ENCODE measurements around the gene COMTD1. TPM values are rescaled to one million over a fixed set of nuclear protein-coding genes. Genes with fewer than 3 reads are reported as not detected.
"Not testable (repeated sequence)": the region's sequence is repeated elsewhere in the genome, so short reads cannot be mapped to it uniquely, and the experiment has no call there.

The COMTD1 gene
- total RNA-seq, 1 donor from 2014 or later: 17.1 TPM

DNA sequence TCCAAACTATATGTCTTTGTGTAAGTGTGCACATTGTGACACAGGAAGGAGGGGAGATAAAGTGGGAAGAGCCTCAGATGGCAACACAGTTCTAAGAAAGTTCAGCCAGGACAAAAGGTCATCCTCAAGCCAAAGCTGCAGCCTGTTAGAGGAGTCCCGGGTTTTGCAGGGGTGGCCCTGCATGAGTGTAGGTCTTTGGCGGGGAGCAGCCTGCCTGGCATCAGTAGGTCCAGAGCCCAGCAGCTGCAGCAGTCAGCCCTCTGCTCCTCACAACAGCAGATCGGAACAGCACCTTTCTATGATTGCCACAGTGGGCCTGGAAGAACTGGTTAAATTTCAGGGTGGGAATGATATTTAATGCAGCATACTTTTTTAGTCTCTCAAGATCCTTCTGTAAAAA, 38.7 kb downstream of the COMTD1 start:
- H3K9me3 ChIP-seq (ENCODE audit: insufficient read depth, low read depth, low read length): no peaks in the 10 kb centered on the region
- no peak overlapping the region for H2AFZ ChIP-seq (ENCODE audit: low read depth, low read length)
- no peak overlapping the region for H3K4me3 ChIP-seq (ENCODE audit: insufficient read depth, low read depth, low read length)
- no peak overlapping the region for H3K27ac ChIP-seq (ENCODE audit: low read depth, low read length)
- H3K9me3 Mint-ChIP-seq (ENCODE audit: unreplicated experiment): no peaks in the 10 kb centered on the region
- no peaks in the 10 kb centered on the region for H3K36me3 ChIP-seq (ENCODE audit: insufficient read depth, low read length)
- no peaks in the 10 kb centered on the region for H3K79me2 ChIP-seq (ENCODE audit: insufficient read depth, low read length)
- peaks cover 17% of the 10 kb centered on the region for H3K4me1 Mint-ChIP-seq (ENCODE audit: low read depth, unreplicated experiment)
- TF ChIP-seq, protein P1, sequence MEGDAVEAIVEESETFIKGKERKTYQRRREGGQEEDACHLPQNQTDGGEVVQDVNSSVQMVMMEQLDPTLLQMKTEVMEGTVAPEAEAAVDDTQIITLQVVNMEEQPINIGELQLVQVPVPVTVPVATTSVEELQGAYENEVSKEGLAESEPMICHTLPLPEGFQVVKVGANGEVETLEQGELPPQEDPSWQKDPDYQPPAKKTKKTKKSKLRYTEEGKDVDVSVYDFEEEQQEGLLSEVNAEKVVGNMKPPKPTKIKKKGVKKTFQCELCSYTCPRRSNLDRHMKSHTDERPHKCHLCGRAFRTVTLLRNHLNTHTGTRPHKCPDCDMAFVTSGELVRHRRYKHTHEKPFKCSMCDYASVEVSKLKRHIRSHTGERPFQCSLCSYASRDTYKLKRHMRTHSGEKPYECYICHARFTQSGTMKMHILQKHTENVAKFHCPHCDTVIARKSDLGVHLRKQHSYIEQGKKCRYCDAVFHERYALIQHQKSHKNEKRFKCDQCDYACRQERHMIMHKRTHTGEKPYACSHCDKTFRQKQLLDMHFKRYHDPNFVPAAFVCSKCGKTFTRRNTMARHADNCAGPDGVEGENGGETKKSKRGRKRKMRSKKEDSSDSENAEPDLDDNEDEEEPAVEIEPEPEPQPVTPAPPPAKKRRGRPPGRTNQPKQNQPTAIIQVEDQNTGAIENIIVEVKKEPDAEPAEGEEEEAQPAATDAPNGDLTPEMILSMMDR (IDR thresholded peaks at IDR 0.05; ENCODE audit: insufficient read depth, low read depth, low read length): no peak
- TF ChIP-seq EZH2 (IDR thresholded peaks at IDR 0.05; ENCODE audit: insufficient read depth, low read length): no peak
- H3K4me1 ChIP-seq (ENCODE audit: insufficient read depth, low read length): peaks cover 10% of the 10 kb centered on the region
- H3K4me2 ChIP-seq (ENCODE audit: low read length): no peak overlapping the region
- FAIRE-seq (no peak), DNase-seq (ENCODE audit: low read depth) (no peak)
- H3K9ac ChIP-seq (ENCODE audit: low read length): no peak overlapping the region
- H3K27me3 ChIP-seq (ENCODE audit: insufficient read depth, low read length): no peaks in the 10 kb centered on the region
- no peaks in the 10 kb centered on the region for H3K27me3 Mint-ChIP-seq (ENCODE audit: low read depth, unreplicated experiment)
- no peak overlapping the region for H3K27ac Mint-ChIP-seq (ENCODE audit: unreplicated experiment)
- no peaks in the 10 kb centered on the region for H4K20me1 ChIP-seq (ENCODE audit: insufficient read depth, low read length)
- H3K36me3 Mint-ChIP-seq (ENCODE audit: low read depth, unreplicated experiment): peaks cover 5% of the 10 kb centered on the region
- H3K4me3 Mint-ChIP-seq (ENCODE audit: unreplicated experiment): no peak overlapping the region

DNA sequence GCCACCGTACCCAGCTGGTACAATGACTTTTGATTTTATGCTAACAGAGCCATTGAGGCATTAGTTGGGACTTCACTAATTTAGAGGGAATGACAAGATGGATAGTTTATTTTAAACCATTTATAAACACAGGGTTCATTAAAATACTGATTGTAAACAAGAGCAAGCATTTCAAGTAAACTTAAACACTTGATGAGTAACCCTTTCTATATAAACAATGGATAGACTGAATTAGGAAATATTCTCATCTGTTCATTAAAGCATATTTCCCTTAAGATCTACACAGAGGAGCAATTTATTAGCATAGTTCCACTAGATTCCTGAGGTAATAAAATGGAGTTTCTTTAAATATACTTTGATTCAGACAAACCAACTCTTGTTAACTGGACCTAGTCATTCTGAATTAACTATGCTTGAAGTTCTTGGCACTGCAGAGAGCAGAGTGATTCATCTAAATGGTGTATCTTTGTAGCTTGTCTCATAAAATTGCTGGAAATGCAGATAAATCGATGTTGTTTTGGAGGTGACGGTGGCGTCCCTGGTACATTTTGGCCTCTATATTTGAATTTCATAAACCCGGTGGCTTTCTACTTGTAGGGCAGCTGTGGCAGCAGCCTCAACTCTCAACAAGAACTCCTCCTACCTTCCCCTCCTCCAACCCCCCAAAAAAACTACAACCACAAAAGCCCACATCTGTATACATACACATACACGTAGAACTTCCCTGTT, 40.6 kb downstream of the COMTD1 start:
- H3K27ac Mint-ChIP-seq (ENCODE audit: unreplicated experiment): no peak overlapping the region
- H3K27ac ChIP-seq (ENCODE audit: low read depth, low read length): no peak overlapping the region

DNA sequence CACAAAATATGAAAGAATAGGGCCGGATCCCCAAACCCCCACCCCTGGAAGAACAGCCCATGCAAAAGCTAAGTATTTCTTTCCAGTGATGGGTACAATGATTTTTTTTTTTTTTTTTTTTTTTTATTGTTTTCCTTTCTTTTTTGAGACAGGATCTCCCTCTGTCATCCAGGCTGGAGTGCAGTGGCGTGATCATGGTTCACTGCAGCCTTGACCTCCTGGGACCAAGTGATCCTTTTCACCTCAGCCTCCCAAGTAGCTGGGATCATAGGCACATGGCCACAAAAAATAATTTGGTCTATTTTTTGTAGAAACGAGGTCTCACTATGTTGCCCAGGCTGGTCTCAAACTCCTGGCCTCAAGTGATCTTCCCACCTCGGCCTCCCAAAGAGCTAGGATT, 41.1 kb downstream of the COMTD1 start:
- H3K4me3 Mint-ChIP-seq (ENCODE audit: unreplicated experiment); H3K9me3 ChIP-seq (ENCODE audit: insufficient read depth, low read depth, low read length); H3K27ac ChIP-seq (ENCODE audit: low read depth, low read length); H3K9me3 Mint-ChIP-seq (ENCODE audit: unreplicated experiment); H3K4me3 ChIP-seq (ENCODE audit: insufficient read depth, low read depth, low read length); H3K36me3 ChIP-seq (ENCODE audit: insufficient read depth, low read length); H2AFZ ChIP-seq (ENCODE audit: low read depth, low read length); H3K79me2 ChIP-seq (ENCODE audit: insufficient read depth, low read length); H4K20me1 ChIP-seq (ENCODE audit: insufficient read depth, low read length); DNase-seq (ENCODE audit: low read depth); FAIRE-seq; H3K27ac Mint-ChIP-seq (ENCODE audit: unreplicated experiment); H3K4me2 ChIP-seq (ENCODE audit: low read length); H3K27me3 Mint-ChIP-seq (ENCODE audit: low read depth, unreplicated experiment); H3K36me3 Mint-ChIP-seq (ENCODE audit: low read depth, unreplicated experiment); H3K9ac ChIP-seq (ENCODE audit: low read length); H3K27me3 ChIP-seq (ENCODE audit: insufficient read depth, low read length): not testable (repeated sequence)
- peaks cover 21% of the 10 kb centered on the region for H3K4me1 Mint-ChIP-seq (ENCODE audit: low read depth, unreplicated experiment)
- H3K4me1 ChIP-seq (ENCODE audit: insufficient read depth, low read length): peaks cover 15% of the 10 kb centered on the region

More for the DNA sequence above, 40.6 kb downstream of the COMTD1 start:
- Histone ChIP-seq H3K4me2 (ENCODE audit: low read length) (peak overlapping the region; percentile 34), H3K4me1 (ENCODE audit: insufficient read depth, low read length) (peaks cover 15% of the 10 kb centered on the region), H3K27me3 (ENCODE audit: insufficient read depth, low read length) (no peaks in the 10 kb centered on the region), H3K36me3 (ENCODE audit: insufficient read depth, low read length) (no peaks in the 10 kb centered on the region), H3K79me2 (ENCODE audit: insufficient read depth, low read length) (no peaks in the 10 kb centered on the region), H2AFZ (ENCODE audit: low read depth, low read length) (no peak overlapping the region), H3K9me3 (ENCODE audit: insufficient read depth, low read depth, low read length) (no peaks in the 10 kb centered on the region), H3K4me3 (ENCODE audit: insufficient read depth, low read depth, low read length) (no peak overlapping the region), H3K9ac (ENCODE audit: low read length) (no peak overlapping the region), H4K20me1 (ENCODE audit: insufficient read depth, low read length) (no peaks in the 10 kb centered on the region)
- TF ChIP-seq, protein P1 (IDR thresholded peaks at IDR 0.05; ENCODE audit: insufficient read depth, low read depth, low read length): no peak
- no peak for TF ChIP-seq EZH2 (IDR thresholded peaks at IDR 0.05; ENCODE audit: insufficient read depth, low read length)
- peak; percentile 90 for DNase-seq (ENCODE audit: low read depth)
- peaks cover 21% of the 10 kb centered on the region for H3K4me1 Mint-ChIP-seq (ENCODE audit: low read depth, unreplicated experiment)
- H3K9me3 Mint-ChIP-seq (ENCODE audit: unreplicated experiment): no peaks in the 10 kb centered on the region
- H3K27me3 Mint-ChIP-seq (ENCODE audit: low read depth, unreplicated experiment): no peaks in the 10 kb centered on the region
- no peak for FAIRE-seq
- no peak overlapping the region for H3K4me3 Mint-ChIP-seq (ENCODE audit: unreplicated experiment)
- H3K36me3 Mint-ChIP-seq (ENCODE audit: low read depth, unreplicated experiment): peaks cover 4% of the 10 kb centered on the region
